Fibroblast of lung (primary cell): ENCODE data around the gene CC2D1A.

Source experiments
- EZH2 ChIP-seq: IDR thresholded peaks from 2 replicates; pipeline ENCODE4 v1.5.1; 2012; ENCODE audit warnings: low read length, control low read depth, mild to moderate bottlenecking; ENCODE audit errors: missing control alignments
- TF ChIP-seq, protein P1 (sequence below), 2 donors: IDR thresholded peaks in 1 of 2; conservative IDR thresholded peaks in 1 of 2; 1 replicate in 1 of 2; 2 replicates in 1 of 2; pipeline ENCODE4 v1.5.1; 2011 to 2012; ENCODE audit warnings: low read length in 2 of 2, control low read depth in 1 of 2, inconsistent platforms in 1 of 2, low read depth in 1 of 2, mild to moderate bottlenecking in 1 of 2

GRCh38 chr19:13979244-13979615 is 73.2 kb downstream of the CC2D1A start:
- no peak for TF ChIP-seq EZH2
- TF ChIP-seq, protein P1, sequence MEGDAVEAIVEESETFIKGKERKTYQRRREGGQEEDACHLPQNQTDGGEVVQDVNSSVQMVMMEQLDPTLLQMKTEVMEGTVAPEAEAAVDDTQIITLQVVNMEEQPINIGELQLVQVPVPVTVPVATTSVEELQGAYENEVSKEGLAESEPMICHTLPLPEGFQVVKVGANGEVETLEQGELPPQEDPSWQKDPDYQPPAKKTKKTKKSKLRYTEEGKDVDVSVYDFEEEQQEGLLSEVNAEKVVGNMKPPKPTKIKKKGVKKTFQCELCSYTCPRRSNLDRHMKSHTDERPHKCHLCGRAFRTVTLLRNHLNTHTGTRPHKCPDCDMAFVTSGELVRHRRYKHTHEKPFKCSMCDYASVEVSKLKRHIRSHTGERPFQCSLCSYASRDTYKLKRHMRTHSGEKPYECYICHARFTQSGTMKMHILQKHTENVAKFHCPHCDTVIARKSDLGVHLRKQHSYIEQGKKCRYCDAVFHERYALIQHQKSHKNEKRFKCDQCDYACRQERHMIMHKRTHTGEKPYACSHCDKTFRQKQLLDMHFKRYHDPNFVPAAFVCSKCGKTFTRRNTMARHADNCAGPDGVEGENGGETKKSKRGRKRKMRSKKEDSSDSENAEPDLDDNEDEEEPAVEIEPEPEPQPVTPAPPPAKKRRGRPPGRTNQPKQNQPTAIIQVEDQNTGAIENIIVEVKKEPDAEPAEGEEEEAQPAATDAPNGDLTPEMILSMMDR (conservative IDR thresholded peaks at IDR 0.05 in 1 of 2, IDR thresholded peaks at IDR 0.05 in 1 of 2; ENCODE audit: low read depth in 1 of 2, low read length in 2 of 2): no peak
